ENCODE results near the gene CYP4A11.
"Not testable (repeated sequence)": the region's sequence is repeated elsewhere in the genome, so short reads cannot be mapped to it uniquely, and the experiment has no call there.

CYP4A11 gene

DNA sequence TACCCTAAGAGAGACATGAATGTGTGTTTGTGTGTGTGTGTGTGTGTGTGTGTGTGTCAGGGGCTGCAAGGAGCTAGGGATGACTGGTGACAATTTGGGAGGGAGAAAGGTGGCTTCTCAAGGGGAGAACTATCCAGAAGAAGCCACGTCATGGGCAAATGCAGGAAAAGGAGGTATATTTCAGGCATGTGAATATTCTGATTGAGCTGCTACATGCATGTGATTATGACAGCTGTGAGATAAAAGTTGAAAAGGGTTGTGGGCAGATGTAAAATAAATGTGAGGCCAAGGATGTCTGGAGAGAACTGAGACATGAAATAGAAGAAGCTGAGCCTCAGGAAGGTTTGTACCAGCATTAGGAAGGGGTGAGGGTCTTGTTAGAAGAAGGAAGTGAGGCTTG is 4.5 kb downstream of the CYP4A11 start:
- ChIA-PET POLR2A (ENCODE audit: low non-redundant PET) (no interaction called here), CTCF (interaction anchor here (0.6 kb wide), 1 partner anchor 239 kb away, joined by 3 read pairs; no protein-coding TSS in a partner anchor)
- no peak for TF ChIP-seq CTCF (conservative IDR thresholded peaks at IDR 0.05; ENCODE audit: low read depth)
- no peak overlapping the region for H3K27ac ChIP-seq
- DNase-seq (ENCODE audit: low spot score) = no peak

DNA sequence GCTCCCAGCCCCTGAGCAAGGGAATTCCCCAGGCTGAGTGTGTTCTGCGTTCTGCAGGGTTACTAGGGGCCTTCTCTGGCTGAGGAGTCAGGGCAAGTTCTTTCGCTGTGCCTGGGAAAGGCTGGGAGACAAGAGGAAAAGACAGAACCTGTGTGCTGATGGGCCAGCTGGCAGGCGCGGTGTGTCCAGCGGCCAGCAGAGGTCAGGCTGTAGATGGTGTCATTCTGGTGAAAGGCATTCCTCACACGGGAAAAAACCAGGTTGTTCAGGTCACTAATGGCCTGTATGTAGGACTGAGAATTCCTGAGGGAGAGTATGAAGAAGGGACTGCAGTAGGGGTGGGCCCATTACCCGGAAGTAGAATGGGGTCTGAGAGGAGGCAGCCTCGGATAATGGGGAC is 6.4 kb downstream of the CYP4A11 start:
- CTCF ChIA-PET = interaction anchor here (0.6 to 0.8 kb wide), 3 partner anchors 16 to 206 kb away, joined by 3 to 4 read pairs (median 3); no protein-coding TSS in a partner anchor
- H3K27ac ChIP-seq; DNase-seq (ENCODE audit: low spot score); POLR2A ChIA-PET (ENCODE audit: low non-redundant PET): not testable (repeated sequence)

DNA sequence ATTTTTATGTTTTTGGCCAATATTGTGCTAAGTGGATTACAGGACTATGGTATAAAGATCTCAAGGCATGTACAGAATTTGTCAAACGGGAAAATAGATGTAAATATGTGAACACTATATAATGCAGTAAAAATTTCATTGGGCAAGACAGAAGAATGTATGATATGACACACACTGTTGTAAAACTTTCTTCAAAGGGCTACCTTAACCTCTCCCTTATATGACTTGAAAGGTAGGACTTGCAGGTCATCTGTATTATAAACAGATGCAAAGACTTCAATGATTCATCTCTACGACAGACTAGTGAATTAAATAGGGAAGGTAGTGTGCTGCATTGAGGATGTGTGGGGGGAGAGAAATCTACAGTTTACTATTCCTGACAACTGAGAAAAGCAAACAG is 9.3 kb downstream of the CYP4A11 start:
- POLR2A ChIA-PET (ENCODE audit: low non-redundant PET); DNase-seq (ENCODE audit: low spot score); H3K27ac ChIP-seq; CTCF ChIA-PET: not testable (repeated sequence)

DNA sequence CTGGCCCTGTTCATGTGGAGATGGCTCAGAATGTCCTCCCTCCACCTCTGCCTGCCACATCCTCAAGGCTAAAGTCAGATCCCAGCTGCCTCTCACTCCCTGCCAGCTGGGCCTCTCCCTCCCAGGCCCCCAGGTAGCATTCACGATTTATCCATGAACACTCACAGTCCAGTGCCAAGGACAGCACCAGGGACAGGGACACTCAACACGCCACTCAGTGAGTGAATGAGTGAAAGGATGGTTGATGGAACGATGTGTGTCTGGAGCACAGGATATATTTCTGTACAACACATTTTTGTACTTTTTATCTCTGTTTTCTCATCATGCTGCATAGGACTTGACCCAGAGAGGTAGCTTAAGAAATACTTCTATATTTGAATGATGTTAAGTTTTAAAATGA is 10.1 kb downstream of the CYP4A11 start:
- CTCF ChIA-PET = interaction anchor here (0.7 kb wide), 1 partner anchor 631 kb away, joined by 4 read pairs; no protein-coding TSS in a partner anchor
- DNase-seq (ENCODE audit: low spot score) = no peak
- no peak for TF ChIP-seq CTCF (conservative IDR thresholded peaks at IDR 0.05; ENCODE audit: low read depth)
- POLR2A ChIA-PET (ENCODE audit: low non-redundant PET) = no interaction called here
- no peak overlapping the region for H3K27ac ChIP-seq

- DNase-seq (ENCODE audit: low spot score) = no peak
- TF ChIP-seq CTCF (conservative IDR thresholded peaks at IDR 0.05; ENCODE audit: low read depth) = no peak
- ChIA-PET CTCF (no interaction called here), POLR2A (ENCODE audit: low non-redundant PET) (no interaction called here)
- H3K27ac ChIP-seq = no peak overlapping the region
These were observed 13.9 kb downstream of the CYP4A11 start for GRCh38 chr1:46927249-46927835.

DNA sequence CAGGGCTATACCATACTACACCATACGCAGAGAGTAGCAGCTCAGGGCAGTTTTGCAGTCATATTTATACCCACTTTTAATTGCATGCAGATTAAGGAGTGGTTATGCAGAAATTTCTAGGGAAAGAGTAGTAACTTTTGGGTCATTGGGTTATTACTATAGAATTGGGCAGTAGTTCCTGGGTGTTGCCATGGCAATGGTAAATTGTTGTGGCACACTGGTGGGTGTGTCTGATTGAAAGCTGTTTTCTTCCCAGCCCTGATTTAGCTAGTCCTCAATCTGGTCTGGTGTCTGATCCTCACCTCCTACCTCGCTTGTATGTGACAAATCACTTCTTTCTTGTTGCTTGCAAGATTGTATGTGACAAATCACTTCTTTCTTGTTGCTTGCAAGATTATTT is 30.5 kb downstream of the CYP4A11 start:
- TF ChIP-seq CTCF (conservative IDR thresholded peaks at IDR 0.05; ENCODE audit: low read depth) = no peak
- POLR2A ChIA-PET (ENCODE audit: low non-redundant PET) = no interaction called here
- no peak overlapping the region for H3K27ac ChIP-seq
- CTCF ChIA-PET = interaction anchor here (0.5 kb wide), 1 partner anchor 815 kb away, joined by 3 read pairs; no protein-coding TSS in a partner anchor
- DNase-seq (ENCODE audit: low spot score) = no peak

GRCh38 chr1:46903481-46903880 is 37.8 kb downstream of the CYP4A11 start:
- no peak for DNase-seq (ENCODE audit: low spot score)
- TF ChIP-seq CTCF (conservative IDR thresholded peaks at IDR 0.05; ENCODE audit: low read depth) = no peak
- no peak overlapping the region for H3K27ac ChIP-seq
- ChIA-PET POLR2A (ENCODE audit: low non-redundant PET) (no interaction called here), CTCF (no interaction called here)

DNA sequence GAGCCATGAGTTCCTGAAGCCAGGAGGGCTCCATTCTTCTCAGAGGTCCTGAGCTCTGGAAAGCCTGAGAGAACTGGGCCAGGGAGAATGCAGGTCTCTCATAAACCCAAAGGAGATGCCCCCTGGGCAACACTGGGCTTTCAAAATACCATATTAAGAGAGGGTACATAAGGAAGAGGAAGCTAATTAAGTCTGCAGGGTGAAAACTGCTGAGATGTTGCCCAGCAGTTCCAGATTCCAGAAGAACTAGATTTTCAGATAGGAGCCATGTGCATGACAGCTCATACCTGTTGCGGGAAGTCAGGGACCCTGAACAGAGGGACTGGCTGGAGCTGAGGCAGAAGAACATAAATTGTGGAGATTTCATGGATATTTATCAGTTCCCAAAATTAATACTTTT is 40.9 kb downstream of the CYP4A11 start:
- TF ChIP-seq CTCF (conservative IDR thresholded peaks at IDR 0.05; ENCODE audit: low read depth) = no peak
- no peak for DNase-seq (ENCODE audit: low spot score)
- POLR2A ChIA-PET (ENCODE audit: low non-redundant PET) = no interaction called here
- CTCF ChIA-PET = no interaction called here
- H3K27ac ChIP-seq = no peak overlapping the region

DNA sequence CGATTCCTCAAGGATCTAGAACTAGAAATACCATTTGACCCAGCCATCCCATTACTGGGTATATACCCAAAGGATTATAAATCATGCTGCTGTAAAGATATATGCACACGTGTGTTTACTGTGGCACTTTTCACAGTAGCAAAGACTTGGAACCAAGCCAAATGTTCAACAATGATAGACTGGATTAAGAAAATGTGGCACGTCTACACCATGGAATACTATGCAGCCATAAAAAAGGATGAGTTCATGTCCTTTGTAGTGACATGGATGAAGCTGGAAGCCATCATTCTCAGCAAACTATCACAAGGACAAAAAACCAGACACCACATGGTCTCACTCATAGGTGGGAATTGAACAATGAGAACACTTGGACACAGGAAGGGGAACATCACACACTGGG is 59.6 kb downstream of the CYP4A11 start:
- POLR2A ChIA-PET (ENCODE audit: low non-redundant PET) = not testable (repeated sequence)

More for the DNA sequence above, 59.6 kb downstream of the CYP4A11 start:
- CTCF ChIA-PET; DNase-seq (ENCODE audit: low spot score); H3K27ac ChIP-seq: not testable (repeated sequence)

All from RWPE1 (cell line).